Measurements from ENCODE around the gene YPEL3. TPM values are rescaled to one million over a fixed set of nuclear protein-coding genes. Genes with fewer than 3 reads are reported as not detected.

YPEL3 gene
- total RNA-seq, 1 donor from 2014 or later = 9.6 TPM

DNA sequence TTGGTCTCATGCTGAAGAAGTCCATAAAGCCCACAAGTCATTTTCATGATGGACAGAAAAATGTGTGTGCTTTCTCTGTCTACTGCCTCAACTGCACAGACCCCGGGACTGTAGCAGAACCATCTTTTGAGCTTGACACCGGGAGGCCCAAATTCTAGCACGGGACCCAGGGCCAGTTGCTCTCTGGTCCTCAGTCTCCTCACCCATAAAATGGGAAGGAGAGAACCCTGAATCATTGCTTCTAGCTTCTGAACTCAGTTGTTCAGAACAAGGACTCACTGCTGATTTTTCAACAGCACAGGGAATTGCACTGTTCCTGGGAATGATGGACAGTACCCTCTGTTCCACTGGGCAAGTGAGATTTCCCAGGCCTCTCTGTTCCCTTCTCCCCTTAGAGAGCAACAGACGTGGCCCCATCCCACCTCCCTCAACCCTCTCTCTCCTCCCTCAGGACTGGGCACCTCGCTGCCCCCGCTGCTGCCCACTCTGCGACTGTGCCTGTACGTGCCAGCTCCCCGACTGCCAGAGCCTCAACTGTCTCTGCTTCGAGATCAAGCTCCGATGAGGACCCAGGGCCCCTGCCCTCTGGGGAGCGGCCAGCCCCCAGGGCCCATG is 32.6 kb downstream of the YPEL3 start:
- Mint-ChIP-seq H3K4me3 (peak overlapping the region; percentile 98), H3K27me3 (ENCODE audit: low read depth) (no peaks in the 10 kb centered on the region), H3K27ac (ENCODE audit: unreplicated experiment) (no peak overlapping the region), H3K9me3 (no peaks in the 10 kb centered on the region), H3K36me3 (ENCODE audit: low read depth) (peaks cover 8% of the 10 kb centered on the region), H3K4me1 (peaks cover 33% of the 10 kb centered on the region)
- TF ChIP-seq CTCF (conservative IDR thresholded peaks at IDR 0.05) = no peak
- DNase-seq (ENCODE audit: low read depth, low spot score) = no peak

- Mint-ChIP-seq H3K36me3 (ENCODE audit: low read depth) (no peaks in the 10 kb centered on the region), H3K27ac (ENCODE audit: unreplicated experiment) (no peak overlapping the region), H3K4me1 (peaks cover 19% of the 10 kb centered on the region), H3K4me3 (peak overlapping the region; percentile 21), H3K27me3 (ENCODE audit: low read depth) (no peaks in the 10 kb centered on the region), H3K9me3 (no peaks in the 10 kb centered on the region)
- DNase-seq (ENCODE audit: low read depth, low spot score) = no peak
- TF ChIP-seq CTCF (conservative IDR thresholded peaks at IDR 0.05) = no peak
Observed at GRCh38 chr16:30060836-30061554, 35.0 kb downstream of the YPEL3 start.

- Mint-ChIP-seq H3K27me3 (ENCODE audit: low read depth) (no peaks in the 10 kb centered on the region), H3K27ac (ENCODE audit: unreplicated experiment) (no peak overlapping the region), H3K4me3 (peak overlapping the region; percentile 21), H3K9me3 (no peaks in the 10 kb centered on the region), H3K36me3 (ENCODE audit: low read depth) (no peaks in the 10 kb centered on the region), H3K4me1 (peaks cover 17% of the 10 kb centered on the region)
- TF ChIP-seq CTCF (conservative IDR thresholded peaks at IDR 0.05) = no peak
- no peak for DNase-seq (ENCODE audit: low read depth, low spot score)
Observed at GRCh38 chr16:30060346-30060745, 35.7 kb downstream of the YPEL3 start.

DNA sequence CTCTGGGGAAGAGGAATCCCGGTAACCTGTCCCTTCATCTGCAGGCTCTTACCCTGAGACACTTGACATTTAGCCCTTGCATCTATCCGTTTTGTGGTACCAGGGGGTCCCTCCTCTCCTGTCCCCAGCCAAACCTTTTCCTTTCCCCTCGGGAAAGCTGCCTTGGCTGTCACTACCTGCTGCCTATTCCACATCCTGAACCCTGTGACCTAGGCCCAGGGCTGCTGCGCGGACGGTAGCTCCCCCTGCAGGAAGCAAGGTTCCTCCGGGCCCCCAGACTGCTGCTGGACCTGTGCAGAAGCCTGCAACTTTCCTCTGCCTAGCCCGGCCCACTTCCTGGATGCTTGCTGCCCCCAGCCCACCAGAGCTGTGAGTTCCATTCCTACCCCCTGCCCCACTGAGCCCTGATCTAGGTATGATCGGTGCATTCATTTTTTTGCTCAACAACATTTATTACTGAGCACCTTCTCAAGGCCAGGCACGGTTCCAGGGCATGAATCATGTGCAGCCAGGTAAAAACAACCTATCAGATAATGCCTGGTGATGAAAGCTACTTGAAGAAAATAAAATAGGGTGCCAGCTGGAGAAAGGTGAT is 41.0 kb downstream of the YPEL3 start:
- Mint-ChIP-seq H3K36me3 (ENCODE audit: low read depth) (no peaks in the 10 kb centered on the region), H3K27me3 (ENCODE audit: low read depth) (peaks cover 2% of the 10 kb centered on the region), H3K9me3 (no peaks in the 10 kb centered on the region), H3K4me3 (peak overlapping the region; percentile 92), H3K27ac (ENCODE audit: unreplicated experiment) (no peak overlapping the region), H3K4me1 (peaks cover 33% of the 10 kb centered on the region)
- peak; percentile 55 for TF ChIP-seq CTCF (conservative IDR thresholded peaks at IDR 0.05)
- DNase-seq (ENCODE audit: low read depth, low spot score) = no peak

- H3K36me3 Mint-ChIP-seq (ENCODE audit: low read depth) = no peaks in the 10 kb centered on the region
- peak overlapping the region; percentile 27 for H3K27ac Mint-ChIP-seq (ENCODE audit: unreplicated experiment)
- no peak for TF ChIP-seq CTCF (conservative IDR thresholded peaks at IDR 0.05)
Observed at GRCh38 chr16:30054451-30054850, 41.6 kb downstream of the YPEL3 start.

More at GRCh38 chr16:30054451-30054850, 41.6 kb downstream of the YPEL3 start:
- no peak for DNase-seq (ENCODE audit: low read depth, low spot score)
- Mint-ChIP-seq H3K4me1 (peaks cover 33% of the 10 kb centered on the region), H3K9me3 (no peaks in the 10 kb centered on the region), H3K27me3 (ENCODE audit: low read depth) (peaks cover 2% of the 10 kb centered on the region), H3K4me3 (peak overlapping the region; percentile 92)
